GF-D8 (cell line): ENCODE results near the gene HTT.

ENCODE experiments used
- DNase-seq: peaks from one replicate; lab custom pipeline; 2025; lab: John Stamatoyannopoulos, UW

Gene HTT

DNA sequence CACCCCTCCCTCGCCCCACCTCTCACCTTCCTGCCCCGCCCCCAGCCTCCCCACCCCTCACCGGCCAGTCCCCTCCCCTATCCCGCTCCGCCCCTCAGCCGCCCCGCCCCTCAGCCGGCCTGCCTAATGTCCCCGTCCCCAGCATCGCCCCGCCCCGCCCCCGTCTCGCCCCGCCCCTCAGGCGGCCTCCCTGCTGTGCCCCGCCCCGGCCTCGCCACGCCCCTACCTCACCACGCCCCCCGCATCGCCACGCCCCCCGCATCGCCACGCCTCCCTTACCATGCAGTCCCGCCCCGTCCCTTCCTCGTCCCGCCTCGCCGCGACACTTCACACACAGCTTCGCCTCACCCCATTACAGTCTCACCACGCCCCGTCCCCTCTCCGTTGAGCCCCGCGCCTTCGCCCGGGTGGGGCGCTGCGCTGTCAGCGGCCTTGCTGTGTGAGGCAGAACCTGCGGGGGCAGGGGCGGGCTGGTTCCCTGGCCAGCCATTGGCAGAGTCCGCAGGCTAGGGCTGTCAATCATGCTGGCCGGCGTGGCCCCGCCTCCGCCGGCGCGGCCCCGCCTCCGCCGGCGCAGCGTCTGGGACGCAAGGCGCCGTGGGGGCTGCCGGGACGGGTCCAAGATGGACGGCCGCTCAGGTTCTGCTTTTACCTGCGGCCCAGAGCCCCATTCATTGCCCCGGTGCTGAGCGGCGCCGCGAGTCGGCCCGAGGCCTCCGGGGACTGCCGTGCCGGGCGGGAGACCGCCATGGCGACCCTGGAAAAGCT, at the start of gene HTT, which contains the start of gene HTT-AS:
HTT (plus strand) TSS at position 604 of the 768 bp plus-strand sequence; CDS start at position 749, 145 bp downstream.
HTT-AS (minus strand) TSS at position 461 of the 768 bp plus-strand sequence.
- peak; percentile 76 for DNase-seq

DNA sequence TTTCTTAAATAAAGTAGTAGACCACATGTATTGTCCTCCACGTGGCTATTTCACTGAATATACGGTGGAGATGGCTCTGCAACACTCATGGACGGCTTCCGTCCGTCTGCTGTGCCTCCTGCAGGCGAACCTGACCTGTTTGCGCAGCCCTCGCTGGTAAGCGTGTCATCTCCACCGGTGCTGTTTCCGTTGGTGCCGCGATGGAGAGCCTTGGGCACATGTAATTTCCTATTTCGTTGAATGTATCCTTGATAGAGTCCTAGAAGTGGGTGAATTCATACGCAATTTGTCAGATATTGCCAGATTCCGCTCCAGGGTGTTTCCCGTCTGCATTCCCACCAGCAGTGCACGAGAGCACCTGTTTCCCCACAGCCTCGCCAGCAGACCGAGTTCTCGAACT, 48.6 kb upstream of the HTT start:
- no peak for DNase-seq

DNA sequence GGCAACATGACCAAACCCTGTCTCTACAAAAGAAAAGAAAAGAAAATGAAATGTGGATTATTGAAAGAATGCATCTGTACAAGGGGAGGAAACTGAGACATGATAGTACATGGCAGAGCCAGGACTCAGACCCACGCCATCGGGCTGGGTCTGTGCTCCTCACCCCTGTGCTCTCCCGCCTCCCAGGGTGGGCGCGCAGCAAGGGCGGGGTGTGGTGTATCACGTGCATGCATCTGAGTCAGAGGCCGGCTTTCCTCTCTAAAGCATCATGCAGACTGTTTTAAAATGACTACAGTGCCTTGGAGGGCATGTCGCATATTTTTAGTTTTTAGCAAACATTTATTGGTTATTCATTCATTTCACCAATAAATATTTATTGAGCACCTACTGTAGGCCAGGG, 47.9 kb upstream of the HTT start:
- DNase-seq, result no peak

DNA sequence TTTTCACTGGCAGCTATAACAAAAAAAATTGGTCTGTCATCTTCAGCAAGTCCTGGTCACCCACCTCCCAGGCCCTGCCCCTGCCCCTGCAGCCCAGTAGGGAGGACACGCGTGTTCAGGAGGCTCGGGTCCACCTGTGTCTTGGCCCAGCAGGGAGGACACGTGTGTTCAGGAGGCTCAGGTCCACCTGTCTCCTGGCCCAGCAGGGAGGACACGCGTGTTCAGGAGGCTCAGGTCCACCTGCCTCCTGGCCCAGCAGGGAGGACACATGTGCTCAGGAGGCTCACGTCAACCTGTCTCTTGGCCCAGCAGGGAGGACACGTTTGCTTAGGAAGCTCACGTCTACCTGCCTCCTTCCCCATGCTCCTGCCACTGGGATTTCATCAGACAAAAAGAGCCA, 45.0 kb upstream of the HTT start:
- DNase-seq, result no peak

DNA sequence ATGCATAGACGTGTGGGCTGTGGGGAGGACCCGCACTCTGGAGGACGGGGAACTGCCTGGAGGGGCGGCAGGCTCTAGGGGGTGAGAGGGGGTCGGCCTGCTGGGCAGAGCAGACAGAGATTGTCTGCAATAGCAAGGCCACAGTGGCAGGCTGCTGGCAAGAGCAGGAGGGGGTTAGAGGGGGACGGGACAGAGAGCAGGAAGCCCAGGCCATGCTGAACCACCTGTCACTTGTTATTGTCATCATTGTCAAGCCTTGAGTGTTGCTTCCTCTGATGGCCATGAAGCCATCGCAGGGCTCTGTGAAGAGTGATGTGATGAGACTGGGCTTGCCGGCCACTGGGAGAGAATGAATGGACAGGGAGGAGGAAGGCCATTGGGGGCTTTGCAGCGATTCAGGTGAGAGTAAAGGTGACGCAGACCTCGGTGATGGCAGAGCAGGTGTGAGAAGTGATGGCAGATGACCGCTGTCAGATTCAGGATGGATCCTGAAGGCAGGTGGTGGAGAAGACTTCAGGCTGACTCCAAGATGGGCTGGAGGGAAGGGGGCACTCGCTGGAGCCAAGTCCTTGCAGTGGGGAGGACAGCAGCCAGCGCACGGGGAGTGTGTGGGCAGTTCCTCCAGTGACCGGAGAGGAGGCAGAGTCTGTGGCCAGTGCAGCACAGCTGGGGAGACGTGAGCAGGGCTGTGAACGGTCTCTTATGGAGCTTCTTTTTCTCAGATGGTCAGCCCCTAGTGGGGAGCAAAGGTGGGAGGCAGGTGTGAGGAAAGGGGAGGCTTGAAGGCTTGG, 43.7 kb upstream of the HTT start:
- no peak for DNase-seq

DNA sequence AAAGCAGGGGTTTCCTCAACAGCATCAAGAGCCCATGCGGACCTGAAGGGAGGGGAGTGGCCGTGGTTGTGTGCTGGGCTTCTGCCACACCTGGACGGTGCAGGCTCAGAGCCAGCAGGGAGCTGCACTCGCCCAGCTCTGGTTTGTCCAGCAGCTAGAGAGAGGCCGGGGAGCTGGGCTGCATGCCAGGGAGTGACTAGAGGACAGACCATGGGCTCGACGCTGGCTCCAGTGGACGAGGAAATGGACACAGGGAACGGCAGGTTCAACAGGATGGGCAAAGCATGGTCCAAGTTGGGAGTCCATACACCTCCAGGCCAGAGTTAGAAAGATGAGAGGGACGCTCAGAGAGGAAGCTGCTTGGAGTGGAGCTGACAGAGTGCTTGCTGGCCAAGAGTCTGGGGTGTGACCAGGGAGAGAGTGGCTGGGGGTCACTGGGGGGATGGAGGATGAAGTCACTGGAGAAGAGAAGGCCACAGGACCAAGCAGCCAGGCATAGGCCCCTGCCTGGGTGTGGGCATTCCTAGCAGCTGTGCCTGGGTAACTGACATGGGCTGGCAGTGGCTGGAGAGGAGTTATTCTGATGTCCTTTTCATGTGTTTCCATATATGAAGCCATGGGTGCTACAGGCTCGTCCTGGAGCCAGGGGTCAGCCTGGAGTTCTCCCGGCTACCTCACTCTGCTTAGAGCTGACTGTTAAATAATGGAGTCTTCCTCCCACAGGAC, 43.0 kb upstream of the HTT start:
- DNase-seq, result no peak

DNA sequence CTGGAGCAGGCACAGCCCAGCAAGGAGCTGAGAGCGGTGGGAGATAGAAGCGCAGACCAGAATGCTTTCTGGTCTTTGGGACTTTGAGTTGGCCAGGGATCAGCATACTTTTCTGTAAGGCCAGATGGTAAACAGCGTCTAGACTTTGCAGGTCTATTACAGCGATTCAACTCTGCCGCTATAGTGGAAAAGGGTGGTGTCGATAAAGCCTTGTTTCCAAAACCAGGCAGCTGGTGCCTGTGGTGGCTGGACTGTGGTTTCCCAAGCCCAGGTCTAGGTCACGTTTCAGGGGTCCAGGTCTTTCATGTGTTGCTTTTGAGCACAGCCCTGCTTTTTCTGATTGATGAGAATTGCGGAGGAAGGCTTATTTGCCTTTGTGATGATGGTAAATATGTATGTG, 40.2 kb upstream of the HTT start:
- no peak for DNase-seq

DNA sequence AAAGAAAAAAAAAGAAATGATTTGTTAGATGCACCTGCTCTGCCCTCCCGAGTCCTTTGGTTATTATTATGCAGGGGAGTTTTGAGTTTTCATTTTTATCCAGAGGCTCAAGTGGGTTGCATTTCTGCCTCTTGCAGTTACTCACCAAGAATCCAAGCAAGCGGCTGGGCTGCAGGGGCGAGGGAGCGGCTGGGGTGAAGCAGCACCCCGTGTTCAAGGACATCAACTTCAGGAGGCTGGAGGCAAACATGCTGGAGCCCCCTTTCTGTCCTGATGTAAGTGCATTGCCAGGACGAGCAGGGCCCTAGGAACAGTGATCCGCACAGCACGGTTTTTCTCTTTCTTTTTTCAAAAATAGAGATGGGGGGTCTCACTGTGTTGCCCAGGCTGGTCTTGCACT, 39.2 kb upstream of the HTT start:
- DNase-seq, result no peak

DNA sequence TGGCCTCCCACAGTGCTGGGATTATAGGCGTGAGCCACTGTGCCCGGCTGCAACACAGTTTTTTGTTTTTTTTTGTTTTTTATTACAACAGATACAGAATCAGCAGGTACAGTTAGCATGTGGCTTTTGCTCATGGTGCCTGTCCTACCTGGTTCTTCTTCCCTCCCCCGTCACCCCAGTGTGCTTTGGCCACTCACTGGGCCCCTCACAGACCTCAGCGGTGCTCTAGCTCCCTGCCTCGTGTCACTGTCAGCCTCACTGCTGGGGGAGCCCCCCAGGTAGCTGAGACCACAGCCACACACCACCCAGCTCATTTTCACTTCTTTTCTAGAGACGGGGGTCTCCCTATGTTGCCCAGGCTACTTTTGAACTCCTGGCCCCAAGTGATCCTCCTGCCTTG, 38.8 kb upstream of the HTT start:
- no peak for DNase-seq

DNA sequence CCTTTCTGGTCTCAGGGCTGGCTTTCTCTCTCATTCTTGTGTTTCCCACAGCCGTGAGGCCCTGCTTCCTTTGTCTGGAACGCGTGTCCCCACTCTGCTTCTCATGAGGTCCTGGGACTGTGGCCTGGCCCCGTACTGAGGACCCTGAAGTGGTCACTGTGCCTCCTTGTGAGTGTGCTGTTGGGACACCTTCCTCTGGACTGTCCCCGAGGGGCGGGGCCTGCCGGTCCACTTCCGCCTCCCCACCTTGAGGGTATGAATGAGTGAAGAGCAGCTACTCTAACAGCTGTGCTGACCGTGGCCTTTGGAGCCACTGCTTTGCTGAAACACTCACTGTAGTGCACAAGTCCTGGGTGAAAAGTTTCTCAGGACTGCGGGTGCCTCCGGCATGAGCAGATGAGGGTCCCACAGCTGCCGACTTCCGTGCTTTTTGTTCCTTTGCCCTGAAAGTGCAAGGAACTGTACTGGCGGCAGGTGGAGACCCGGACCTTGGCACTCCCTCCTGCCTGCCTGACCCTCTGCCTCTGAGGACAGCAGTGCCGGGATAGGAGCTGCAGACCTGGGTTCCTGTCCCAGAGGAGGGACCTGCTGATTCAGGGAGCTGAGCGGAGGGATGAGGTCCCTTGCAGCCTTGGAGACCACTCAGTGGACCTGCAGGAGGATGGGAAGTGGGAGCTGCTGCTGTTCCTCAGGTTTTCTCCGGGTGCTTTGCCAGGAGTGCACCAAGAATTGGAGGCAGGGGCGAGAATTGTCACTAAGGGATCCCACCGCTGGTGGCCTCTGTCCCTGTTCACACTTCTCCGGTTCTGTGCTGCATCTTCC, 38.1 kb upstream of the HTT start:
- no peak for DNase-seq

DNA sequence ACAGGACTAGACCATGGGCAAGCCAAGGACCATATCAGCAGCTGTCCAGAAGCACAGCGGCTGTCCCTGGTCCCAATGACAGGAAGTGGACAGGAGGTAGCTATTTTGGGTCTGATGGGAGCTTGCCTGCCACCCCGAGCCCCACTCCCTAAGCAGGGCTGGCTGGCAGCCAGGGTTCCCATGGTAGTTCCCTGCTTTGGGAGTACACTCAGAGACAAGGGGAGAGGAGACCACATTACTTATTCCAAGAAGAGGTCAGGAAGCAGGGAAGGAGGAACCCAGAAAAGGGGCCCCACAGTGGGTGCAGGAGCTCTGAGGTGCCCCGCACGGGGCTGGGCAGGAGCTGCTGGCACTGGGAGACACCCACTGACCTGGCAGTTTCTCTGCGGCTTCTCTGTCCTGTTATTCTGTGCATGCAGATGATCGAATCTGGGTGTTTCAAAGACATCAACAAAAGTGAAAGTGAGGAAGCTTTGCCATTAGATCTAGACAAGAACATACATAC, 36.5 kb upstream of the HTT start:
- DNase-seq, result no peak

DNA sequence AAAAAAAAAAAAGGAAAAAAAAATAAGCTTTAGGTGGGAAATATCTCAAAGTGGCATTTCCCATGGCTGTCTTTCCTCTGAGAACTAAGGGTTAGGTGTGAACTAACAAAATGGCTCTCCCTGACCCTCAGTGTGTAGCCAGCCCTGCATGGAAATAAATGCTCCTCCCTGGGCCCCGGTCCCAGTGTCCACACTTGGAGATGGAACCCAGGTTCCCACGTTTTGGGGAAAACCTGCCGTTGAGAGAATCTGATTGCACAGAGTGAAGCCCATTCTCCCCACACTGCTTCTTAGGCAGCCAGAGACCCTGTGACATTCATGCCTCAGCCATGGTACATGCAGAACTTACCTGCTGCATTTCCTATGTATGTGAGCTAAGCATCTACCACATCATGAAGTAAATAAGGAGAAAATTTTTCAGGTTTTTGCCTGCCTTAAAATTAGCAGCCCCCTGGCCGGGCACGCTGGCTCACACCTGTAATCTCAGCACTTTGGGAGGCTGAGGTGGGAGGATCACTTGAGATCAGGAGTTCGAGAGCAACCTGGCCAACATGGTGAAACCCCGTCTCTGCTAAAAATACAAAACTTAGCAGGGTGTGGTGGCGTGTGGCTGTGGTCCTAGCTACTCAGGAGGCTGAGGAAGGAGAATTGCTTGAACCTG, 34.6 kb upstream of the HTT start:
- no peak for DNase-seq

DNA sequence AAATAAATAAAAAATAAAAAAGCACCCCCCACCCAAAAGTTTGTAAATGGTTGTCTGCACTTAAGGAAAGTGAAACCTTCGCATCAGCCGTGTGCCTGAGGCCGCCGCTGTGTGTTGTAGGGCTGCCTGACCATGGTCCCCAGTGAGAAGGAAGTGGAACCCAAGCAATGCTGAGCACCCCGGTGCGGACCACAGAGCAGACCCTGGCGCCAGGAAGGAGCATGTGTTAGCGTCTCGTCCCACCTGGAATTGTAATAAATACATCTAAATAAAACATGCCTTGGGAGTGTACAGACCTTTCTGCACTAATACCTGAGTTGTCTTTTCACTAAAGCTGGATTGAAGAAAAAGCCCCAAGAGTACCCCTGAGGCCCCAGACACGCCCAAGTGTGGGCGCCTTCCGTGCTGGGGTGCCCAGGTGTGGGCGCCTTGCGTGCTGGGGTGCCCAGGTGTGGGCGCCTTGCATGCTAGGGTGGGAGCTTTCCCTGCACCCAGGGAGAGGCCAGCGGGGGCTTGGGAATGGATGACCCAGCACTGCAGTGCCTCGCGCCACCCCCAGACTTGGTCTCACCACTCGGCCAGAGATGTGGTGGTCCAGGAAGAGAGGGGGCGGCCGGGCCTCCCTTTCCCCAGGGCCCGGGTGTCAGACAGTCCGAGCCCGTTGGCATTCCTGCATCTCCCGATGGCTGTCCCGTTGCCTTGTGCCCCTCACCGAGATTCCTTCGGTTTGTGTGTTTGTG, 33.9 kb upstream of the HTT start:
- no peak for DNase-seq

DNA sequence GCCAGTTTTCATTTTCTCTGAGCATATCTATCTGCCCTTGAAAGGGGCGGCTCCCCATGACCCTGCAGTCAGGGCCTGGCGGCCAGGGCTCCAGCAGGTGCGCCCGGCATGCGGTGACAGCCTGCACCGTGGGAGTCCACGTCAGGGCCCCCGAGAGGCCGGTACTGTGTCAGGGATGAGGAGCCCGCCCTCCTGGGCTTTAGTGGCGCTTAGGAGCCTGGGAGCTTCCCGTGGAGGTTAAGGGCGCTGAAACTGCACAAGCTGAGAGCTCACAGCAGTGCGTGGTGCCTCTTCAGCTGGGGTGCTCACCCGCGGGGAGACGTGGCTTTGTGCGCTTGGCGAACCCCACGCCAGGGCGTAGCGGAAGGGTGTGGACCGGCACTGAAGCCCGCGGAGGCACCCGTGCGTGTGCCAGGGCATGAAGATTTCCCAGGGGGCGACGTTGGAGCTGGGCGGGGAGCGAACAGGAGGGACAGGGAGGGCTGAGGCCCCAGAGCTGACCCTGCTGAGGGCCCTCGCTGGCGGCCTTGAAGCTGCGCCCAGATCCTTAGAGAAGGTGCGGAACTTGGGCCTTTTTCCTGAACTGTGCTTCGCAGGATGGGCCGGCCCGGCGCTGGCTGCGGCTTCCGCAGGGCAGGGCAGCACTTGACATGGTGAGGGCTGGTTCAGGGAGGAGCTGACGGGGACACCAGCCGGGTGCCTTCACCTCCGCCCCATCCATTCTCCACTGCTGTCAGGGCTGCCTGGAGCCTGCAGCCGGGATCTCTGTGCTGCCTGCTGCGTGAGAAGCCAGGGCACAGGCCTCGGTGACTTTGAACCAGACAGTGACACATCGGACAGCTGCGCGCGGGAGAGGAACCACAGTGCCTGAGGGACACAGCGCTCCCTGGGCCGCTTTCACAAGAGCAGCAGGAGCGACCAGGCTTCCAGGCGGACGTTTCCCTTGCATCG, 33.0 kb upstream of the HTT start:
- DNase-seq, result no peak

DNA sequence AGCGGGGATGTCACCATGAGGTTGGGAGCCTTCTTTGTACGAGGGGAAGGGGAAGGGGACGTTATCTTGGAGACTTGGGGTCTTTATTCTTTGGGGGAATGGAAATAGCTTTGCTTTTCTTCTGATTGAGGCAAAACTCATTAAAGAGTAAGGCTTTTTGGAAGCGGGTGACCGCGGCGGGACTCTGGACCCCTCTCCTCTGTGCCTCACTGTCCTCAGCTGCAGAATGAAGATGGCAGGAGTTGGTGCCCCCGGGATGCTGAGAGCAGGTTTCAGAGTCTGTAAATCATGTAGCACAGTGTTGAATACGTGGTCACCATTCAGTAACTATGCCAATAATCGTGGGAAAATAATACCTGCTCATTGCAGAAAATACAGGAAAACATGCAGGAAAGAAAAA, 32.3 kb upstream of the HTT start:
- no peak for DNase-seq

DNA sequence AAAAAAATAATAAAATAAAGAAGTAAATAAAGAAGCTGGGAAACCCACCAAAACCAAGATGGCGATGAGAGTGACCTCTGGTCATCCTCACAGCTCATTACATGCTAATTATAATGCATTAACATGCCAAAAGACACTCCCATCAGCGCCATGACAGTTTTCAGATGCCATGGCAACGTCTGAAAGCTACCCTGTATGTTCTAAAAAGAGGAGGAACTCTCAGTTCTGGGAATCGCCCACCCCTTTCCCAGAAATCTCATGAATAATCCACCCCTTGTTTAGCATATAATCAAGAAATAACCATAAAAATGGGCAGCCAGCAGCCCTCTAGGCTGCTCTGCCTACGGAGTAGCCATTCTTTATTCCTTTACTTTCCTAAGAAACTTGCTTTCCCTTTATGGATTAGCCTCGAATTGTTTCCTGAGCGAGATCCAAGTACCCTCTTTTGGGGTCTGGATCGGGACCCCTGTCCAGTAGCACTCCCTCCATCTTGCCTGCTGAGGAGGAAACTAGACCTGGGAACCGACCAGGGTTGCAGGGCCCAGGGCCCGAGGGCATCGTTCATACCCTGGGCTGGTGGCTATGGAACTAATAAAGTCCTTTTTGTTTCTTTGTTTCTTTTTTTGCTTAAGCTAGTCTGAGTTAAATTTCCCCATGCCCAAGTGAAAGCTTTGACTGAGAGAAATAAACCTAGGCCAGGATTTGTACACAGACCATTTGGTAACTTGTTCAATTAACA, 31.0 kb upstream of the HTT start:
- no peak for DNase-seq

DNA sequence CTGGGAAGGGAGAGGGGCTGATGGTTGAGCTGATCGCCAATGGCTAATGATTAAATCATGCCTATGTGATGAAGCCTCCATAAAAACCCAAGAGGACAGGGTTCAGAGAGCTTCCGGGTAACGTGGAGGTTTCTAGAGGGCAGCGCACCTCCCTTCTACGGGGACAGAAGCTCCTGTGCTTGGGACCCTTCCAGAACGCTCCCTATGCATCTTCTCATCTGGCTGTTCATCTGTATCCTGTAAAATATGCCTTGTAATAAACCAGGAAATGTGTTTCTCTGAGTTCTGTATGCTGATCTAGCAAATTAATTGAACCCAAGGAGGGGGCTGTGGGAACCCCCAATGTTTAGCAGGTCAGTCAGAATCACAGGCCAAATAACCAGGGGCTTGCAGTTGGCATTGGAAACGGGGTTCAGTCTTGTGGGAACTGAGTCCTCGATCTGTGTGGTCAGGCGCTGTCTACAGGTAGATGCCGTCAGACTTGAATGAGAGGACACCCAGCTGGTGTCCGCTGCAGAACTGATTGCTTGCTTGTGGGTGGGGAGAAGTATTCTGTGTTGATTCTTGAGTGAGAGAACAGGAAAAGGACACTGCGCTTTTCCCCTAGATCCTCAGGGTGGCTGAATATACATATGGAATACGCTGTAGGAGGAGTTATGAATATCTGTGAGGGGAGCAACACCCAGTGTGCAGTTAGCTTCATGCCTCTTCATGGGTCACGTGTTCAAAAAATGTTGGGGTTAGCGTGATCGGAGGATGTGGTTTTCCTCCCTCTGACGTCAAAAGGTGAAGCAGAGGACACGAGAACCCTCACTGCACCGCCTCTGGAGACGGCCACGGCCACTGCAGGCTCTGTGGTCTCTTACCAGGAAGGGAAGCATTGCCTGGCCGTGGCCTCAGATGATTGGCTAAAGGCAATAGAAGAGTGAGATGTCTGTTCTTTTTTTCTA, 29.3 kb upstream of the HTT start:
- DNase-seq, result peak; percentile 43
